NB4 (cell line): ENCODE measurements around the gene AKAP6.

Experiments used
- MYC ChIP-seq: IDR thresholded peaks from 2 replicates; pipeline ENCODE4 v1.6.1; 2011; ENCODE audit warnings: low read depth, low read length
- POLR2A ChIP-seq: IDR thresholded peaks from 2 replicates; pipeline ENCODE4 v1.6.1; 2011; ENCODE audit warnings: mild to moderate bottlenecking; ENCODE audit not compliant: insufficient read length; ENCODE audit errors: extremely low read depth
- TF ChIP-seq, protein P1 (sequence below): IDR thresholded peaks from one replicate; pipeline ENCODE4 v1.5.1; 2012; ENCODE audit warnings: low read depth, low read length

DNA sequence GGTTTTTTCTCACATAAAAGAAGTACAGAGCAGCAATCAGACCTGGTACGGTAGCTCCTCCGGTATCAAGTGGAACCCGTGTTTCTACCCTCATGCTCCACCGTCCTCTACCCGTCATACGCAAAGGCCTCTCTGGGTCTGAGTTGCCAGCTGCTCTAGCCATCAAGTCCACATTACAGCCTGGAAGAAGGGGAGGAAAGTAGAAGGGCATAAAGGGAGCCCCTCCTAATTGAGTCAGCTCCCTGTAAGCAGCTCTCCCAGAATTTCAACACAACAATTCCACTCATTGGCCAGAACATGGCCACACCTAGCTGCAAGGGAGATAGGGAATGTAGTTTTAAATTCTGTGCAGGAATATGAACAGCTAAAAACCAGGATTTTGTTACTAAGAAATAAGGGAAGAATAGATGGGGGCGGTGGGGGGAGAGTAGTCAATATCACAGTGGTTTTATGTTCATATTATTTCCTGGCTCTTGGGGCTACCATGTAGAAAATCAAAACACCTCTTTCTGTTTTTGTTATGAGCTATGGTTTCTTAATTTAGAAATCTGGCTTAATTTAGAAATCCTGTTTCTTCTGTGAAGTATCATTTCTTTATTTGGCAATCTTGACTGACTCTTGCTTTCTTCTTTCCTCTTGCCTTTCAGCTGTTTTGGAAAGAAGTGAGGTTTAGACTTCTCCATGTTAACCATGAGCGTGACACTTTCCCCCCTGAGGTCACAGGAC, 103.9 kb downstream of the AKAP6 start:
- TF ChIP-seq POLR2A (no peak), MYC (no peak)
- TF ChIP-seq, protein P1, sequence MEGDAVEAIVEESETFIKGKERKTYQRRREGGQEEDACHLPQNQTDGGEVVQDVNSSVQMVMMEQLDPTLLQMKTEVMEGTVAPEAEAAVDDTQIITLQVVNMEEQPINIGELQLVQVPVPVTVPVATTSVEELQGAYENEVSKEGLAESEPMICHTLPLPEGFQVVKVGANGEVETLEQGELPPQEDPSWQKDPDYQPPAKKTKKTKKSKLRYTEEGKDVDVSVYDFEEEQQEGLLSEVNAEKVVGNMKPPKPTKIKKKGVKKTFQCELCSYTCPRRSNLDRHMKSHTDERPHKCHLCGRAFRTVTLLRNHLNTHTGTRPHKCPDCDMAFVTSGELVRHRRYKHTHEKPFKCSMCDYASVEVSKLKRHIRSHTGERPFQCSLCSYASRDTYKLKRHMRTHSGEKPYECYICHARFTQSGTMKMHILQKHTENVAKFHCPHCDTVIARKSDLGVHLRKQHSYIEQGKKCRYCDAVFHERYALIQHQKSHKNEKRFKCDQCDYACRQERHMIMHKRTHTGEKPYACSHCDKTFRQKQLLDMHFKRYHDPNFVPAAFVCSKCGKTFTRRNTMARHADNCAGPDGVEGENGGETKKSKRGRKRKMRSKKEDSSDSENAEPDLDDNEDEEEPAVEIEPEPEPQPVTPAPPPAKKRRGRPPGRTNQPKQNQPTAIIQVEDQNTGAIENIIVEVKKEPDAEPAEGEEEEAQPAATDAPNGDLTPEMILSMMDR = no peak
